GM18858 (cell line): ENCODE measurements around the gene ZNF217.
"Not testable (repeated sequence)": the region's sequence is repeated elsewhere in the genome, so short reads cannot be mapped to it uniquely, and the experiment has no call there.

Experiments used
- ATAC-seq: cut with Tn5 transposase; IDR thresholded peaks from one replicate; pipeline ENCODE4 v1.9.1; 2021; ENCODE audit not compliant: unreplicated experiment

ZNF217 gene

DNA sequence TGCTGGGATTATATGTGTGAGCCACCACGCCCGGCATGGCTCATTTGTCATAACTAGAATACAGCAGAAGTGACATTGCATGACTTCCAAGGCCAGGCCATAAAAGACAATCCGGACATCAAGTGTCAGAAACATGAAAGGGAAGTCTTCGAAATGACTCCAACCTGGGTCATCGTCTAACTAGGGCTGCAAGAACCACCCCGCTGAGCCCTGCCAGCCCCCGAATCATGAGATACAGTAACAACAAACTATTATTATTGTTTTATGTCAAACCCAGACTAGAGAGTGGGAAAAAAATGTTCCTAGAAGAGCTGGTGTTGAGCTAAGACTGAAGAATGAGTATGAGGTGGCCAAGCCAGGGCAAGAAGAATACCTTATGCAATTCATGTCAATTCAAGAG is 59.6 kb downstream of the ZNF217 start:
- no peak for ATAC-seq

DNA sequence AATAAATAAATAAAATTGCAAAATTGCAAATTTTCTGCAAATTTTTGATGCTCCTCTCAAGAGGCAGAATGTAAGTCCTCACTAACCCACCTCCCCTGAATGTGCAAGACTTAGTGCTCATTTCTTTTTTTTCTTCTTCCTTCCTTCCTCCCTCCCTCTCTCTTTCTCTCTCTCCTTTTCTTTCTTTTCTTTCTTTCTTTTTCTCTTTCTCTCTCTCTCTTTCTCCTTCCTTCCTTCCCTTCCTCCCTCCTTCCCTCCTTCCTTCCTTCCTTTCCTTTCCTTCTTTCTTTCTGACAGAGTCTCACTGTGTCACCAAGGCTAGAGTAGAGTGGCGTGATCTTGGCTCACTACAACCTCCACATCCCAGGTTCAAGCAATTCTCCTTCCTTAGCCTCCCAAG is 60.1 kb downstream of the ZNF217 start:
- ATAC-seq: no peak

DNA sequence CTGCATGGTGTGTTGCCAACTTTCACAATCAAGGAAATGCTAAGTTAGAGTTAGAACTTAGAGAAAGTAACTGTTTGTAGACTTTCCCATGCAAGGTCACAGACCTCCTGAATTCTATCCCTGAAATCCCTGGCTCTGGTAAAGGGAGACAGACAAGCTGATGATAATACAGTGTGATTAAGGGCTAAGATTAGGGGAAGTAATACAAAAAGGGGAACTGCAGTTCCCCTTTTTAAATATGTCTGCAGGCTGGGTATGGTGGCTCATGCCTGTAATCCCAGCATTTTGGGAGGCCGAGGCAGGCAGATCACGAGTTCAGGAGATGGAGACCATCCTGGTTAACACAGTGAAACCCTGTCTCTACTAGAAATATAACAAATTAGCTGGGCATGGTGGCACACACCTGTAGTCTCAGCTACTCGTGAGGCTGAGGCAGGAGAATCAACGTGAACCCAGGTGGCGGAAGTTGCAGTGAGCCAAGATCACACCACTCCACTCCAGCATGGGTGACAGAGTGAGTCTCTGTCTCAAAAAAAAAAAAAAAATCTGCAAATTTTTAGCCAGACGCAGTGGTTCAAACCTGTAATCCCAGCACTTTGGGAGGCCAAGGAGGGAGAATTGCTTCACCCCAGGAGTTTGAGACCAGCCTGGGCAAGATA is 60.9 kb downstream of the ZNF217 start:
- ATAC-seq: not testable (repeated sequence)

DNA sequence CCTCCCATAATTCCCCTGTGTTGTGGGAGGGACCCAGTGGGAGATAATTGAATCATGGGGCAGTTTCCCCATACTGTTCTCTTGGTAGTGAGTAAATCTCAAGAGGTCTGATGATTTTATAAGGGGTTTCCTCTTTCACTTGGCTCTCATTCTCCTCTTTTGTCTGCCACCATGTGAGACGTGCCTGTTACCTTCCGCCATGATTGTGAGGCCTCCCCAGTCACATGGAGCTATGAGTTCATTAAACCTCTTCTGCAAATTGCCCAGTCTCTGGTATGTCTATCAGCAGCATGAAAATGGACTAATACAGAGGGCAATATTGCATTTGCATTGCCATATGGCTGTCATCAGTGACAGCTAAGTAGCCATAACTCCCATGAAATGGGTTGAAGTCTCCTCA is 63.2 kb downstream of the ZNF217 start:
- ATAC-seq: no peak

DNA sequence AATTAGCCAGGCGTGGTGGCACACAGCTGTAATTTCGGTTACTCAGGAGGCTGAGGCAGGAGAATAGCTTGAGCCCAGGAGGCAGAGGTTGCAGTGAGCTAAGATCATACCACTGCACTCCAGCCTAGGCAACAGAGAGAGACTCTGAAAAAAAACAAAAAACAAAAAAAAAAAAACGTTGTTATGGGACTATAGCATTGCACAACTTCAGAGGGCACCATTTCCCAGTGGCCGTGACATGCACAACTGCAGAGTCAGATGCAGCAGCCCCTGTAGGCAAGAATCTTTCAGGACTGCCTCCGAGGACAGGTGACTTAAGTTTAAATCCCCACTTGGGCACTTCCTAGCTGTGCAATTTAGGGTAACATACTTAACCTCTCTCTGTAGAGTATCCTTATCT is 64.0 kb downstream of the ZNF217 start:
- ATAC-seq: no peak

DNA sequence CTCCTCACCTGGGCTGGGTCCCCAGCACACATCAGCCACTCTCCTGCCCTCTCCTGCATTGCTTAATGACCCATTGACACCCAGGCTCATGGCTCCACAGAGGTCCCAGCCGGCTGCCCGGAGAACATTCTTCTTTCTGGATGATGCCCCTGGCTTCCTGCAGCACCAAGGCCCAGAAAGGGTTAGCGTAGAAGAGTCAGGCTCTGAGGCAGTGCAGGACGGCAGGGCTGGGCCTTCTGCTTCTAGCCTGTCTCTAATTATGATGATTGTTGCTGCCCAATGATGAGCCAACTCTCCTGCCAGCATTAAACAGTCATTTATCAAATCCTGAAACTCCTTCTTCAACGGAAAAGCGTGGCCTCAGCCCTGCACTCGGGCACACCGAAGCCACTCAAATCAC is 66.4 kb downstream of the ZNF217 start:
- ATAC-seq: no peak

DNA sequence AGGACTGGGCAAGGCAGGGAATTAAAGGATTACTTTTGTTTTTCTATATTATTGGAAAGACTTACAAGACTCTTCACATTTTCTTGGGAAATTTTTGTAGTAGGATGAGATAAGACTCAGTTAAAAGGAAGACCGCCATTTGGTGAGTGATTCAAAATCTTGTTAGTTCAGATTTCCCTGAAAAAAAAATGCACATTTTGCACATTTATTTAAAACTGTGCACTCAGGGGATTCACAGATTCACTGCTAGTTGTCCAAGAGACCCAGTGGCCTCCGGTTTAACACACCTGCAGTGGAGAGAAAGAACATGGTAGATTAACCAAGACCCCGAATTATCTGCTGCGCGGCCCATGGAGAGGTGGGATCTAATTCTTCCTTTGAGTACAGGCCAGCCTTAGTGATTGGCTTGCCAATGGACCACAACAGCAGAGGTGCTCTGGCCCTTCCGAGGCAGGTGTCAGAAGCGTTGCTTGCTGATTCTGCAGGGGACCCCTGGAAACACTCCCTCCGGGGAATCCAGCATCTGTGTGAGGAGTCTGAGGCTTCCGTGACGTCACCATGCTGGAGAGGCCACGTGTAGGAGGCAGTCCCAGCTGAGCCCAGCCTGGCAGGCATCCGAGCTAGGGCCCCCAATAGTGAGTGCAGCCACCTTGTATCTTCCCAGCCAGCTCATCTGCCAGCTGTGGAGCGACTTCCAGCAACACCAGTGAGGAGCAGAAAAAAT is 68.9 kb downstream of the ZNF217 start:
- no peak for ATAC-seq

DNA sequence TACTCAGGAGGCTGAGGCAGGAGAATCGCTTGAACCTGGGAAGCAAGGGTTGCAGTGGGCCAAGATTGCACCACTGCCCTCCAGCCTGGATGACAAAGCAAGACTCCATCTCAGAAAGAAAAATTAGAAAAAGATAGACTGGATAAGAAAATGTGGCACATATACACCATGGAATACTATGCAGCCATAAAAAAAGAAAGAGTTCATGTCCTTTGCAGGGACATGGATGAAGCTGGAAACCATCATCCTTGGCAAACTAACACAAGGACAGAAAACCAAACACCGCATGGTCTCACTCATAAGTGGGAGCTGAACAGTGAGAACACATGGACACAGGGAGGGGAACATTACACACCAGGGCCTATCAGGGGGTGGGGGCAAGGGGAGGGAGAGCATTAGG is 70.0 kb downstream of the ZNF217 start:
- ATAC-seq: not testable (repeated sequence)

DNA sequence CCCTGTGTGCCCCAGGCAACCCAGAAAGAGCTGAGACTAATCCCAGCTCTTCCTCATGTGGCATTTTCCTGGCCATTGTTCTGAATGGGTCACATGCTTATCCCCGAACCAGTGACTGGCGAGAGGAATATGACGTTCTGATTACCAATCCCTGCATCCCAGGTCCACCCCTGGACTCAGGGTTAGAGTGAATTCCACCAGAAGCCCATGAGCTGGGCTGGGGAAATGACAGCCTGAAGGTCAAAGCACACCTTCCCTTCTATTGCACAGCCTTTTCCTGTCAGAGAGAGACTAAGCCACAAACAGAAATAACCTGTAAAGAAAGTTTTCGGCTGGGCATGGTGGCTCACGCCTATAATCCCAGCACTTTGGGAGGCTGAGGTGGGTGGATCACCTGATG is 70.9 kb downstream of the ZNF217 start:
- ATAC-seq: no peak

DNA sequence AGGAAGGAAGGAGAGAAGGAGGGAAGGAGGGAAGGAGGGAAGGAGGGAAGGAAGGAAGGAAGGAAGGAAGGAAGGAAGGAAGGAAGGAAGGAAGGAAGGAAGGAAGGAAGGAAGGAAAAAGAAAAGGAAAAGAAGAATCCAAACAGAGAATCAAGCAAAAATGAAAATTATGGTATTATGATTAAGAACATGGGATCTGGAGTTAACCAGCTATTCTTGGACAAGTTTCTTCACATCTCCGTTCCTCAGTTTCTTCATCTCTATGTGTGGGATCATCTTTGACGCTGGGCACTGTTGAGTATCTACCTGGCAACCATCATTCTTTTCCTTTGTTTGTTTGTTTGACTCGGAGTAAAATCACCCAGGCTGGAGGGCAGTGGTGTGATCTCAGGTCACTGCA is 71.6 kb downstream of the ZNF217 start:
- no peak for ATAC-seq

DNA sequence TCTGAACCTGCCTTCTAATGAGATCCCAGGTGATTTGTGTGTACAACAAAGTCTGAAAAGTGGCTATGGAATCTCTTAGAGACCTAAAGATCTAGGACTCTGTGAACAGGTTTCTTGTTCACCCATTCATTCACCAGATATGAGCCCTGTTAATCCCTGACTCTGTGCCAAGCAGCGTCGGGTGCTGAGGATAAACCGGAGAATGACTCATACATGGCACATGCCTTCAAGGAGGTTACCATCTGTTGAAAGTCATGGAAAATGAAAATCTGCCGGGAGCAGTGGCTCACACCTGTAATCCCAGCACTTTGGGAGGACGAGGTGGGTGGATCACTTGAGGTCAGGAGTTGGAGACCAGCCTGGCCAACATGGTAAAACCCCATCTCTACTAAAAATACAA is 72.2 kb downstream of the ZNF217 start:
- not testable (repeated sequence) for ATAC-seq

DNA sequence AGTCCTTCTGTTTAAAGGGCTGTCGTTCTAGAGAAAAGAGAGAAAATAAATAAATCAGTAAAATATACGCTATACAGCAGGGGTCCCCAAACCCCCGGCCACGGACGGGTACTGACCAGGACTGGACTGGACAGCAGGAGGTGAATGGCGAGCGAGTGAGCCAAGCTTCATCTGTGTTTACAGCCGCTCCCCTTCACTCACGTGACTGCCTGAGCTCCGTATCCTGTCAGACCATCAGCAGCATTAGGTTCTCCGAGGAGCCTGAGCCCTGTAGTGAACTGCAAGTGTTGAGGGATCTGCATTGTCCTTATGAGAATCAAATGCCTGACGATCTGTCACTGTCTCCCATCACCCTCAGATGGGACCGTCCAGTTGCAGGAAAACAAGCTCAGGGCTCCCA is 76.5 kb downstream of the ZNF217 start:
- ATAC-seq: no peak
